HEK293 (cell line): ENCODE measurements around the gene GIPC2.

ENCODE experiments used
- CTCF ChIA-PET: fragments of 350-600 bp; formaldehyde crosslinking; extraction: SDS; loops from one replicate; lab custom pipeline; 2021; ENCODE audit warnings: antibody characterized with exemption; lab: Yijun Ruan, JAX
- POLR2A ChIA-PET: fragments of 300-600 bp; formaldehyde crosslinking; extraction: SDS; loops from one replicate; lab custom pipeline; 2020; ENCODE audit warnings: antibody characterized with exemption, inconsistent platforms; lab: Yijun Ruan, JAX
- H3K27ac ChIP-seq: fragments of 200-500 bp; sonication (Bioruptor generic); 2 replicates; pipeline ENCODE4 v1.5.1; 2014; ENCODE audit warnings: low read depth, low read length, control low read depth, inconsistent platforms; ENCODE audit errors: extremely low read depth
- H3K36me3 ChIP-seq, 2 experiments: fragments of 200-500 bp in 1 of 2; sonication (Bioruptor generic) in 1 of 2; 1 replicate in 1 of 2; 2 replicates in 1 of 2; pipeline ENCODE4 v1.5.1; 2014 to 2017; ENCODE audit warnings: inconsistent platforms in 2 of 2, low read length in 2 of 2; ENCODE audit not compliant: control insufficient read depth in 2 of 2, insufficient read depth in 1 of 2
- H3K4me1 ChIP-seq: fragments of 200-500 bp; sonication (Bioruptor generic); 2 replicates; pipeline ENCODE4 v1.5.1; 2014; ENCODE audit warnings: mild to moderate bottlenecking, low read length, inconsistent platforms; ENCODE audit not compliant: control insufficient read depth, insufficient read depth
- H3K4me3 ChIP-seq: 2 replicates; pipeline ENCODE4 v1.5.1; 2011; ENCODE audit warnings: low read depth, mild to moderate bottlenecking, control low read depth, low read length, moderate library complexity
- H3K9me3 ChIP-seq: fragments of 200-500 bp; sonication (Bioruptor generic); 2 replicates; pipeline ENCODE4 v1.5.1; 2014; ENCODE audit warnings: low read depth, low read length, inconsistent platforms; ENCODE audit not compliant: control insufficient read depth, insufficient read depth
- GLI2 ChIP-seq: fragments of 450-650 bp; formaldehyde crosslinking; IDR thresholded peaks from 2 replicates; pipeline ENCODE4; 2017; ENCODE audit warnings: missing biosample characterization, missing genetic modification characterization, low read depth, borderline replicate concordance
- GLIS2 ChIP-seq: fragments of 450-650 bp; formaldehyde crosslinking; IDR thresholded peaks from 2 replicates; pipeline ENCODE4 v1.5.1; 2016; ENCODE audit warnings: missing biosample characterization, missing genetic modification characterization
- IKZF3 ChIP-seq: fragments of 450-650 bp; IDR thresholded peaks from 2 replicates; pipeline ENCODE4 v1.5.0; 2018; ENCODE audit warnings: missing biosample characterization, mild to moderate bottlenecking, missing genetic modification characterization, moderate library complexity
- PRDM2 ChIP-seq: fragments of 450-650 bp; formaldehyde crosslinking; IDR thresholded peaks from 2 replicates; pipeline ENCODE4 v1.5.1; 2016; ENCODE audit warnings: missing biosample characterization, missing genetic modification characterization, borderline replicate concordance
- SP3 ChIP-seq: fragments of 450-650 bp; formaldehyde crosslinking; IDR thresholded peaks from 2 replicates; pipeline ENCODE4 v1.5.1; 2016; ENCODE audit warnings: missing biosample characterization, missing genetic modification characterization
- ZBTB20 ChIP-seq: fragments of 450-650 bp; formaldehyde crosslinking; IDR thresholded peaks from 2 replicates; pipeline ENCODE4 v1.5.1; 2016; ENCODE audit warnings: missing biosample characterization, missing genetic modification characterization
- ZBTB48 ChIP-seq: fragments of 450-650 bp; formaldehyde crosslinking; IDR thresholded peaks from 2 replicates; pipeline ENCODE4 v1.5.1; 2016; ENCODE audit warnings: missing biosample characterization, missing genetic modification characterization
- ZNF16 ChIP-seq: fragments of 450-650 bp; formaldehyde crosslinking; IDR thresholded peaks from 2 replicates; pipeline ENCODE4 v1.5.1; 2016; ENCODE audit warnings: low read depth, missing biosample characterization, missing genetic modification characterization
- ZNF23 ChIP-seq: fragments of 450-650 bp; formaldehyde crosslinking; IDR thresholded peaks from 2 replicates; pipeline ENCODE4 v1.5.1; 2016; ENCODE audit warnings: missing biosample characterization, missing genetic modification characterization, borderline replicate concordance
- ZNF24 ChIP-seq: fragments of 450-650 bp; formaldehyde crosslinking; IDR thresholded peaks from 2 replicates; pipeline ENCODE4 v1.5.1; 2016; ENCODE audit warnings: missing biosample characterization, missing genetic modification characterization
- ZNF302 ChIP-seq: fragments of 450-650 bp; formaldehyde crosslinking; IDR thresholded peaks from 2 replicates; pipeline ENCODE4 v1.5.1; 2016; ENCODE audit warnings: missing biosample characterization, missing genetic modification characterization, low read depth
- ZNF585B ChIP-seq: fragments of 450-650 bp; formaldehyde crosslinking; IDR thresholded peaks from 2 replicates; pipeline ENCODE4 v1.5.1; 2016; ENCODE audit warnings: missing biosample characterization, missing genetic modification characterization
- ZNF677 ChIP-seq: fragments of 450-650 bp; IDR thresholded peaks from 2 replicates; pipeline ENCODE4 v1.5.0; 2018; ENCODE audit warnings: missing biosample characterization, mild to moderate bottlenecking, missing genetic modification characterization, moderate library complexity
- ZNF785 ChIP-seq: fragments of 450-650 bp; formaldehyde crosslinking; IDR thresholded peaks from 2 replicates; pipeline ENCODE4 v1.5.1; 2016; ENCODE audit warnings: missing biosample characterization, missing genetic modification characterization
- ZNF837 ChIP-seq: fragments of 450-650 bp; formaldehyde crosslinking; IDR thresholded peaks from 2 replicates; pipeline ENCODE4 v1.5.1; 2016; ENCODE audit warnings: missing biosample characterization, missing genetic modification characterization
- TF ChIP-seq, protein P1 (sequence below): fragments of 450-650 bp; formaldehyde crosslinking; IDR thresholded peaks from 2 replicates; pipeline ENCODE4 v1.5.1; 2016; ENCODE audit warnings: missing biosample characterization, missing genetic modification characterization
- TF ChIP-seq, protein P2 (sequence below): fragments of 450-650 bp; formaldehyde crosslinking; IDR thresholded peaks from 2 replicates; pipeline ENCODE4 v1.5.1; 2017; ENCODE audit warnings: missing biosample characterization, missing genetic modification characterization

GIPC2 gene

GRCh38 chr1:78029793-78030192 is 16.0 kb upstream of the GIPC2 start:
- no peaks in the 10 kb centered on the region for H3K4me1 ChIP-seq

GRCh38 chr1:78032996-78033796 is 12.6 kb upstream of the GIPC2 start:
- no peaks in the 10 kb centered on the region for H3K36me3 ChIP-seq
- H3K9me3 ChIP-seq, result no peaks in the 10 kb centered on the region
- TF ChIP-seq ZBTB48 (tag by site-specific recombination) (no peak), ZNF837 (tag by site-specific recombination) (no peak), ZNF302 (no peak), ZNF23 (tag by site-specific recombination) (no peak), ZNF785 (no peak), IKZF3 (tag by site-specific recombination) (no peak), ZNF585B (tag by site-specific recombination) (no peak), GLIS2 (tag by site-specific recombination) (no peak), ZNF16 (tag by site-specific recombination) (no peak), SP3 (tag by site-specific recombination) (no peak), PRDM2 (tag by site-specific recombination) (no peak), ZNF677 (tag by site-specific recombination) (no peak), GLI2 (tag by site-specific recombination) (no peak)
- TF ChIP-seq, protein P1, sequence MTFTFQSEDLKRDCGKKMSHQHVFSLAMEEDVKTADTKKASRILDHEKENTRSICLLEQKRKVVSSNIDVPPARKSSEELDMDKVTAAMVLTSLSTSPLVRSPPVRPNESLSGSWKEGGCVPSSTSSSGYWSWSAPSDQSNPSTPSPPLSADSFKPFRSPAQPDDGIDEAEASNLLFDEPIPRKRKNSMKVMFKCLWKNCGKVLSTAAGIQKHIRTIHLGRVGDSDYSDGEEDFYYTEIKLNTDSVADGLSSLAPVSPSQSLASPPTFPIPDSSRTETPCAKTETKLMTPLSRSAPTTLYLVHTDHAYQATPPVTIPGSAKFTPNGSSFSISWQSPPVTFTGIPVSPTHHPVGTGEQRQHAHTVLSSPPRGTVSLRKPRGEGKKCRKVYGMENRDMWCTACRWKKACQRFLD, result no peak
- TF ChIP-seq, protein P2, sequence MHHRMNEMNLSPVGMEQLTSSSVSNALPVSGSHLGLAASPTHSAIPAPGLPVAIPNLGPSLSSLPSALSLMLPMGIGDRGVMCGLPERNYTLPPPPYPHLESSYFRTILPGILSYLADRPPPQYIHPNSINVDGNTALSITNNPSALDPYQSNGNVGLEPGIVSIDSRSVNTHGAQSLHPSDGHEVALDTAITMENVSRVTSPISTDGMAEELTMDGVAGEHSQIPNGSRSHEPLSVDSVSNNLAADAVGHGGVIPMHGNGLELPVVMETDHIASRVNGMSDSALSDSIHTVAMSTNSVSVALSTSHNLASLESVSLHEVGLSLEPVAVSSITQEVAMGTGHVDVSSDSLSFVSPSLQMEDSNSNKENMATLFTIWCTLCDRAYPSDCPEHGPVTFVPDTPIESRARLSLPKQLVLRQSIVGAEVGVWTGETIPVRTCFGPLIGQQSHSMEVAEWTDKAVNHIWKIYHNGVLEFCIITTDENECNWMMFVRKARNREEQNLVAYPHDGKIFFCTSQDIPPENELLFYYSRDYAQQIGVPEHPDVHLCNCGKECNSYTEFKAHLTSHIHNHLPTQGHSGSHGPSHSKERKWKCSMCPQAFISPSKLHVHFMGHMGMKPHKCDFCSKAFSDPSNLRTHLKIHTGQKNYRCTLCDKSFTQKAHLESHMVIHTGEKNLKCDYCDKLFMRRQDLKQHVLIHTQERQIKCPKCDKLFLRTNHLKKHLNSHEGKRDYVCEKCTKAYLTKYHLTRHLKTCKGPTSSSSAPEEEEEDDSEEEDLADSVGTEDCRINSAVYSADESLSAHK (tag by site-specific recombination), result no peak
- TF ChIP-seq, all 188 proteins: peak for 0
- H3K4me3 ChIP-seq, result no peak overlapping the region
- CTCF ChIA-PET, result interaction anchor here (0.6 to 1.0 kb wide), 4 partner anchors 18 to 891 kb away, joined by 3 to 4 read pairs (median 3); no protein-coding TSS in a partner anchor
- H3K27ac ChIP-seq, result no peak overlapping the region
- H3K4me1 ChIP-seq, result no peaks in the 10 kb centered on the region
- POLR2A ChIA-PET, result no interaction called here

More at GRCh38 chr1:78029793-78030192, 16.0 kb upstream of the GIPC2 start:
- TF ChIP-seq ZNF24 (tag by site-specific recombination) (no peak), ZBTB20 (tag by site-specific recombination) (peak; percentile 69; the same call in 1 of the 2 replicates)
- POLR2A ChIA-PET, result no interaction called here
- Histone ChIP-seq H3K4me3 (no peak overlapping the region), H3K36me3 (no peaks in the 10 kb centered on the region), H3K27ac (no peak overlapping the region), H3K9me3 (no peaks in the 10 kb centered on the region)
- CTCF ChIA-PET, result interaction anchor here (0.6 to 0.7 kb wide), 2 partner anchors 25 to 108 kb away, joined by 3 read pairs; no protein-coding TSS in a partner anchor
